Heart left ventricle (tissue), 16 donors: ENCODE results near the gene ANKZF1. TPM values are rescaled to one million over a fixed set of nuclear protein-coding genes. Genes with fewer than 3 reads are reported as not detected.

Experiments used
- ATAC-seq, 4 donors: fragments of 200-7000 bp; cut with Tn5 transposase; one replicate each; pipeline ENCODE4 v1.9.1; 2020 to 2022; ENCODE audit warnings: moderate library complexity in 4 of 4, mild to moderate bottlenecking in 3 of 4, moderate number of reproducible peaks in 1 of 4
- DNase-seq, 5 donors: peaks; one replicate each; pipeline ENCODE4 v3.0.0-alpha.2; 2020
- H3K27ac ChIP-seq, 12 donors: fragments of 200-600 bp; sonication (generic) in 4 of 12; one replicate each; pipeline versions ENCODE4 v1.5.0 to v1.8.0; 2016 to 2022; ENCODE audit warnings: mild to moderate bottlenecking in 2 of 12
- H3K27me3 ChIP-seq, 9 donors: fragments of 200-600 bp; sonication (generic) in 2 of 9; one replicate each; pipeline versions ENCODE4 v1.5.1 to v1.8.0; 2016 to 2022; ENCODE audit warnings: mild to moderate bottlenecking in 3 of 9
- H3K36me3 ChIP-seq, 9 donors: fragments of 200-600 bp; sonication (generic) in 2 of 9; one replicate each; pipeline versions ENCODE4 v1.5.0 to v1.8.0; 2018 to 2022; ENCODE audit warnings: mild to moderate bottlenecking in 2 of 9
- H3K4me1 ChIP-seq, 12 donors: fragments of 200-600 bp; sonication (generic) in 4 of 12; one replicate each; pipeline versions ENCODE4 v1.5.0 to v1.8.0; 2016 to 2022; ENCODE audit warnings: mild to moderate bottlenecking in 3 of 12
- H3K4me3 ChIP-seq, 12 donors: fragments of 200-600 bp; sonication (generic) in 4 of 12; one replicate each; pipeline versions ENCODE4 v1.5.0 to v1.8.0; 2017 to 2022; ENCODE audit warnings: mild to moderate bottlenecking in 9 of 12, moderate library complexity in 4 of 12
- H3K9me3 ChIP-seq, 12 donors: fragments of 200-600 bp; sonication (generic) in 4 of 12; one replicate each; pipeline versions ENCODE4 v1.5.0 to v1.8.0; 2016 to 2022; ENCODE audit warnings: mild to moderate bottlenecking in 1 of 12
- POLR2A ChIP-seq, 2 donors: fragments of 450-650 bp; IDR thresholded peaks; one replicate each; pipeline ENCODE4 v1.6.1; 2017; ENCODE audit warnings: antibody characterized with exemption in 2 of 2, mild to moderate bottlenecking in 2 of 2, moderate library complexity in 2 of 2
- WGBS, 4 donors: extraction: QIAGEN DNeasy Blood & Tissue Kit in 2 of 4; methylation state at CpG; one replicate each; pipeline versions ENCODE4 v1.1.5 to v1.1.7; 2013 to 2018; 5-methylcytosine and 5-hydroxymethylcytosine counted together
- intact Hi-C, 10 donors: fragments of 100-400 bp; cut with DNase I; formaldehyde crosslinking; loops; one replicate each; pipeline versions ENCODE4 v1.11.1 to v1.14.2; 2022
- polyA plus RNA-seq, 2 donors: library from polyadenylated mRNA; stranded (reverse); fragments of 200-250 nt; gene quantifications; one replicate each; pipeline ENCODE4 v1.2.3, GENCODE V29; 2013
- total RNA-seq, 9 donors: library from RNA; depleted of rRNA in 2 of 9; stranded (reverse); fragments of >200 nt in 2 of 9; fragmentation: NEBNext Ultra II Directional in 3 of 9; extraction: Animal tissue kit (Norgen Biotek cat#: 25700) in 3 of 9; gene quantifications; one replicate each; pipeline versions ENCODE4 v1.1.0 to v1.2.4, GENCODE V29; 2016 to 2023
- TF ChIP-seq, protein P1 (sequence below), 12 donors: fragments of 200-600 bp; sonication (generic) in 4 of 12; IDR thresholded peaks; one replicate each; pipeline versions ENCODE4 v1.5.0 to v1.8.0; 2018 to 2022; ENCODE audit warnings: antibody characterized with exemption in 12 of 12, mild to moderate bottlenecking in 5 of 12
- donor health status: ischemic (EF 13 %, LVEDD 7.1; RV severe dilation, severe dysfunction).
- donor health status: healthy with polysubstance abuse.
- donor health status: DM: no; HTN: yes; CAD: no.
- donor health status: DM: no; HTN: no; CAD: no.
- donor health status: ischemic (EF 25% LVEDD 6.9; RV normal size, moderate dysfunction).
- donor health status: ischemic (EF 25% LVEDD 5.7; RV mildly dilated, moderate dysfunction).
- donor health status: healthy.
- donor health status: DM: yes; HTN: yes; CAD: no.
- donor health status: ischemic (EF 35%, LVEDD 5.7; RV mildly dilated, moderate dysfunction).
- donor health status: nonischemic (EF 11% LVEDD 7.7; RV severe dilation, severe dysfunction).
- donor health status: DM: yes; HTN: yes; CAD: no.
- donor health status: PGD.
- donor health status: ischemic (EF 29% LVEDD 5.4; RV normal size, mild dysfunction).
- donor health status: nonischemic (EF 23%, LVEDD 6.1; RV moderate dilation, normal function).

Gene ANKZF1
- total and polyA plus RNA-seq, 11 donors = 14.0 to 36.8 (median 26.3) TPM

DNA sequence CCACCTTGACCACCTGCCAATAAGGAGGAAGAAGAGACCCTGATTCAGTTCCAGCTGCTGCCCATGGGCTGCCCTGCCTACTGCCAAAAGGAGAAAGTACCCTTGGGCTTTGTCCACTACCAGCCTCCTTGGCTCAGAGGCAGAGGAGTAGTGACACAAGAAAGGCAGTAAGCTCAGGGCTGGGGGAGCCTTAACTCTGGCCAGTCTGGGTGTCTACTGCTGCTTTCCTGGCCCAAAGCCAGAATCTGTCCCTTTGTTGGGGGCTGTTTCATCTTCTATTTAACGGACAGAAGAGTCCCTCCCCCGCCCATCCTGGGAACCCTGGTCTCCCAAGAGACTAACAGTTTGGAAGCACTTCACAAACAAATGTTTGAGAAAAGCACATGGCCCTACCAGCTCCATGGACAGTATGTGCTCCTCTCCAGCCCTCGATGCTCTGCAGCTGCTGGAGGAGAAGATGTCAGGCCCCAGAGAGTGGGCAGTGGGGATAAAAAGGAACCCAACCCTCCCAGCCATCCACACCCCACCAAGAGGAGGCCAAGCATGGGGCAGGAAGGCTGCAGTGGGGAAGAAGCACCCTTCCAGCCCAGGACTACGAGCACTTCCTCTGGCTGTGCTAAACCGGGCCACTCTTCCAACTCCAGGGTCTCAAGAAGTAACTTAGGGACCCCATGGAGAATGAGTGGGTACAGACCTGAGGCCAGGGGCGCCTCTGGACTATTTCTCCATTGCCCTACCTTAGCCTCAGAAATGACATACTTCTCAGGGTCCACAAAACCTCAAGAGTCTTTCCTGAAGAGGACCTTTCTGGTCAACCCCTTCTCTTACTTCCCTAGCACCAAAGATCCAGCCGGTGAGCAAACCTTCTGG, 1.3 kb upstream of the ANKZF1 start:
- Histone ChIP-seq H3K27me3 (no peaks in the 10 kb centered on the region), H3K4me1 (peaks cover 3 to 51% (median 26%) of the 10 kb centered on the region in 12 donors), H3K4me3 (peak overlapping the region; percentile 80 to 92 (median 88)), H3K27ac (peak overlapping the region in 11 of 12 donors; percentile 95 to 99 (median 97)), H3K9me3 (no peaks in the 10 kb centered on the region), H3K36me3 (peaks cover 2 to 63% (median 54%) of the 10 kb centered on the region in 9 donors)
- intact Hi-C loops = loop anchor here in 4 of 10 donors (2.0 to 10.0 kb wide), 4 partner anchors 51 to 69 kb away; partner anchors contain the start of genes CNPPD1 (in 2 of the 4), RETREG2 (in 1 of the 4) and SLC23A3 (in 1 of the 4)
- no peak for ATAC-seq
- no peak for DNase-seq
- TF ChIP-seq POLR2A (IDR thresholded peaks at IDR 0.05) = no peak
- TF ChIP-seq, protein P1, sequence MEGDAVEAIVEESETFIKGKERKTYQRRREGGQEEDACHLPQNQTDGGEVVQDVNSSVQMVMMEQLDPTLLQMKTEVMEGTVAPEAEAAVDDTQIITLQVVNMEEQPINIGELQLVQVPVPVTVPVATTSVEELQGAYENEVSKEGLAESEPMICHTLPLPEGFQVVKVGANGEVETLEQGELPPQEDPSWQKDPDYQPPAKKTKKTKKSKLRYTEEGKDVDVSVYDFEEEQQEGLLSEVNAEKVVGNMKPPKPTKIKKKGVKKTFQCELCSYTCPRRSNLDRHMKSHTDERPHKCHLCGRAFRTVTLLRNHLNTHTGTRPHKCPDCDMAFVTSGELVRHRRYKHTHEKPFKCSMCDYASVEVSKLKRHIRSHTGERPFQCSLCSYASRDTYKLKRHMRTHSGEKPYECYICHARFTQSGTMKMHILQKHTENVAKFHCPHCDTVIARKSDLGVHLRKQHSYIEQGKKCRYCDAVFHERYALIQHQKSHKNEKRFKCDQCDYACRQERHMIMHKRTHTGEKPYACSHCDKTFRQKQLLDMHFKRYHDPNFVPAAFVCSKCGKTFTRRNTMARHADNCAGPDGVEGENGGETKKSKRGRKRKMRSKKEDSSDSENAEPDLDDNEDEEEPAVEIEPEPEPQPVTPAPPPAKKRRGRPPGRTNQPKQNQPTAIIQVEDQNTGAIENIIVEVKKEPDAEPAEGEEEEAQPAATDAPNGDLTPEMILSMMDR (IDR thresholded peaks at IDR 0.05) = no peak
- WGBS, 4 donors = 14 to 46% (median 38%) methylated on average over 3 to 7 of the region's 7 CpGs

GRCh38 chr2:219228911-219229304, 698 bp upstream of the ANKZF1 start:
- H3K9me3 ChIP-seq = no peaks in the 10 kb centered on the region
- TF ChIP-seq, protein P1 (IDR thresholded peaks at IDR 0.05) = no peak
- no peak for TF ChIP-seq POLR2A (IDR thresholded peaks at IDR 0.05)
- H3K27me3 ChIP-seq = no peaks in the 10 kb centered on the region
- WGBS, 4 donors = 2 to 6% (median 3%) methylated on average over 12 to 19 of the region's 19 CpGs
- peak overlapping the region; percentile 93 to 99 (median 97) for H3K27ac ChIP-seq
- H3K4me1 ChIP-seq = peaks cover 3 to 51% (median 26%) of the 10 kb centered on the region in 12 donors
- ATAC-seq (no peak), DNase-seq (no peak)
- H3K36me3 ChIP-seq = peaks cover 2 to 63% (median 54%) of the 10 kb centered on the region in 9 donors
- intact Hi-C loops = loop anchor here in 4 of 10 donors (1.0 to 10.0 kb wide), 6 partner anchors 16 to 68 kb away; partner anchors contain the start of genes CNPPD1 (in 2 of the 4), GLB1L (in 1 of the 4), RETREG2 (in 1 of the 4) and SLC23A3 (in 1 of the 4)
- peak overlapping the region; percentile 80 to 92 (median 88) for H3K4me3 ChIP-seq

DNA sequence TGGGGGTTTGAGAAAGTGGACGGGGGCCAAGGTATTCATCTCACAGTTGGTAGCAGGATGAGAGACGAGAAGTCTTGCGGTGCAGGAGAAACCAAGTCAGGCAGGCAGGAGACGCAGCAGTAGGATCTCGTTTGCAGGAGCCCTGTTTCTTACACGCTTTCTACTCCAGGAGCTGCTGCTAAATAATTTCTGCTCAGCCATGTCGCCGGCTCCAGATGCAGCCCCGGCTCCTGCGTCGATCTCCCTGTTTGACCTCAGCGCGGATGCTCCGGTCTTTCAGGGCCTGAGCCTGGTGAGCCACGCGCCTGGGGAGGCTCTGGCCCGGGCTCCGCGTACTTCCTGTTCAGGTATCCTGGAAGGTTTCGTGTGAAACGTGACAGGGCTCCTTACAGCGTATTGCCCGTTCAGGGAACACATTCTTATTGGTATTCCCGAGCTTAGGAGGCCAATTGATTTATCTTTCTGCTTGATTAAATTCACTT, 494 bp downstream of the ANKZF1 start:
- Histone ChIP-seq H3K27me3 (no peaks in the 10 kb centered on the region), H3K36me3 (peaks cover 0 to 63% (median 54%) of the 10 kb centered on the region in 9 donors), H3K9me3 (no peaks in the 10 kb centered on the region), H3K4me3 (peak overlapping the region; percentile 80 to 92 (median 88)), H3K4me1 (peaks cover 3 to 49% (median 26%) of the 10 kb centered on the region in 12 donors), H3K27ac (peak overlapping the region; percentile 48 to 99 (median 97))
- TF ChIP-seq POLR2A (IDR thresholded peaks at IDR 0.05) = no peak
- TF ChIP-seq, protein P1 (IDR thresholded peaks at IDR 0.05) = no peak
- DNase-seq = peak in 1 of 5 donors; percentile 77
- intact Hi-C loops = loop anchor here in 1 of 10 donors (10.0 kb wide), 1 partner anchor 65 kb away; no protein-coding TSS in a partner anchor
- 0 to 1% (median 0%) methylated on average over 22 to 24 of the region's 24 CpGs for WGBS, 4 donors
- peak in 2 of 4 donors; percentile 12 to 32 for ATAC-seq

DNA sequence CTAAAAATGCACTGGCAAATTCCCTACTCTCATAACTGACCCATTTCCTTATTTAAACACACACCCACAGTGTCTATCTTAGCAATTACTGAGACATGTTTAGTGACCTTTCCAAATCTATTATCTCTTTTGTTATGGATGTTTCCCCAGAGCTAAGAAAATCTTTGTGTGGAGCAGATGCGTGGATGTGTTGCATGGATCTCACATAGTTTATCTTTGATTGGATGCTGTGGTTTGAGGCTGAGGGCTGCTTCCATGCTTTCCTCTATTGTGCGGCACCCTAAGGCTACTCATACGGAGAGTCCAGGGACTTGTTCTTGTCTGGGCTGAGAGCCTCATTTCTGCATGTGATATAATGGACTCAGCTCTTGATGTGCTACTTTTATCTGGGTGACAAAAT, 4.7 kb downstream of the ANKZF1 start:
- peaks cover 0 to 22% (median 11%) of the 10 kb centered on the region in 12 donors for H3K4me1 ChIP-seq
- H3K27me3 ChIP-seq = no peaks in the 10 kb centered on the region
- WGBS, 4 donors = 71 to 93% (median 84%) methylated on average over 3 of the region's 3 CpGs
- peaks cover 0 to 80% (median 73%) of the 10 kb centered on the region in 9 donors for H3K36me3 ChIP-seq
- H3K9me3 ChIP-seq = no peaks in the 10 kb centered on the region
- no peak overlapping the region for H3K27ac ChIP-seq
- no peak for TF ChIP-seq POLR2A (IDR thresholded peaks at IDR 0.05)
- TF ChIP-seq, protein P1 (IDR thresholded peaks at IDR 0.05) = no peak
- intact Hi-C loops = loop anchor here in 1 of 10 donors (10.0 kb wide), 1 partner anchor 60 kb away; no protein-coding TSS in a partner anchor
- ATAC-seq (no peak), DNase-seq (no peak)
- H3K4me3 ChIP-seq = no peak overlapping the region
